Neural cell (in vitro differentiated cells): Measurements from ENCODE around the gene SKI. TPM values are rescaled to one million over a fixed set of nuclear protein-coding genes. Genes with fewer than 3 reads are reported as not detected.

Experiments
- H2AFZ ChIP-seq: fragments of 200-600, 300-800 bp; sonication (generic), shearing (Covaris generic); 2 replicates; pipeline ENCODE4 v1.6.0; 2014; ENCODE audit warnings: low read depth, mild to moderate bottlenecking, antibody characterized with exemption, low read length, moderate library complexity
- H3F3A ChIP-seq: fragments of 200-600 bp; shearing (Covaris generic); 2 replicates; pipeline ENCODE4 v1.6.1; 2016; ENCODE audit warnings: mild to moderate bottlenecking, moderate library complexity, mixed read lengths, antibody characterized with exemption, low read length; ENCODE audit not compliant: insufficient read depth, poor library complexity, severe bottlenecking
- H3K27ac ChIP-seq: fragments of 200-600, 300-800 bp; sonication (generic), shearing (Covaris generic); 2 replicates; pipeline ENCODE4 v1.5.1; 2014; ENCODE audit warnings: mild to moderate bottlenecking, low read length, moderate library complexity
- H3K27me3 ChIP-seq: fragments of 300-800, 200-600 bp; sonication (generic), shearing (Covaris generic); 2 replicates; pipeline ENCODE4 v1.6.0; 2014; ENCODE audit warnings: mild to moderate bottlenecking, low read depth, low read length, moderate library complexity; ENCODE audit not compliant: insufficient read depth
- H3K36me3 ChIP-seq: fragments of 300-800, 200-600 bp; sonication (generic), shearing (Covaris generic); 2 replicates; pipeline ENCODE4 v1.5.1; 2014; ENCODE audit warnings: mild to moderate bottlenecking, antibody characterized with exemption, low read length, moderate library complexity; ENCODE audit not compliant: insufficient read depth
- H3K4me2 ChIP-seq: fragments of 300-800, 200-600 bp; sonication (generic), shearing (Covaris generic); 2 replicates; pipeline ENCODE4 v1.6.0; 2014; ENCODE audit warnings: mild to moderate bottlenecking, low read length
- H3K4me3 ChIP-seq: fragments of 300-800, 200-600 bp; sonication (generic), shearing (Covaris generic); 2 replicates; pipeline ENCODE4 v1.5.1; 2014; ENCODE audit warnings: mild to moderate bottlenecking, low read length, moderate library complexity
- H3K79me2 ChIP-seq: fragments of 200-600 bp; shearing (Covaris generic); replicated peaks from 2 replicates; pipeline ENCODE4 v1.6.0; 2014; ENCODE audit warnings: mild to moderate bottlenecking, low read length, moderate library complexity; ENCODE audit not compliant: insufficient read depth
- H3K9ac ChIP-seq: fragments of 300-800, 200-600 bp; sonication (generic), shearing (Covaris generic); 2 replicates; pipeline ENCODE4 v1.6.1; 2016; ENCODE audit warnings: mild to moderate bottlenecking, low read length, mixed read lengths
- H3K9me2 ChIP-seq: fragments of 200-600 bp; shearing (Covaris generic); 2 replicates; pipeline ENCODE4 v1.6.1; 2016; ENCODE audit warnings: mild to moderate bottlenecking, low read length, mixed read lengths; ENCODE audit not compliant: insufficient read depth
- H3K9me3 ChIP-seq: fragments of 200-600, 300-800 bp; sonication (generic), shearing (Covaris generic); 2 replicates; pipeline ENCODE4 v1.6.1; 2016; ENCODE audit warnings: mild to moderate bottlenecking, mixed run types, low read length, moderate library complexity, mixed read lengths
- H4K20me1 ChIP-seq: fragments of 200-600 bp; shearing (Covaris generic); 2 replicates; pipeline ENCODE4 v1.6.1; 2016; ENCODE audit warnings: mild to moderate bottlenecking, mixed run types; ENCODE audit not compliant: insufficient read depth
- EP300 ChIP-seq: fragments of 450-650 bp; conservative IDR thresholded peaks from 2 replicates; pipeline ENCODE4 v1.6.1; 2014; ENCODE audit warnings: antibody characterized with exemption, mild to moderate bottlenecking, moderate library complexity; ENCODE audit not compliant: poor library complexity, severe bottlenecking
- EZH2 ChIP-seq: fragments of 200-600, 300-800 bp; shearing (Covaris generic), sonication (generic); IDR thresholded peaks from 2 replicates; pipeline ENCODE4 v1.6.1; 2014; ENCODE audit warnings: antibody characterized with exemption, low read length, borderline replicate concordance, mild to moderate bottlenecking; ENCODE audit not compliant: insufficient read depth, poor library complexity, severe bottlenecking
- MXI1 ChIP-seq: fragments of 450-650 bp; conservative IDR thresholded peaks from 2 replicates; pipeline ENCODE4 v1.6.1; 2014; ENCODE audit warnings: antibody characterized with exemption, mild to moderate bottlenecking; ENCODE audit not compliant: poor library complexity, severe bottlenecking
- POLR2AphosphoS5 ChIP-seq: IDR thresholded peaks from 2 replicates; pipeline ENCODE4 v1.6.1; 2012
- RAD21 ChIP-seq: fragments of 450-650 bp; conservative IDR thresholded peaks from 2 replicates; pipeline ENCODE4 v1.6.1; 2014; ENCODE audit warnings: antibody characterized with exemption, mild to moderate bottlenecking, moderate library complexity
- SMC3 ChIP-seq: fragments of 450-650 bp; conservative IDR thresholded peaks from 2 replicates; pipeline ENCODE4 v1.6.1; 2014; ENCODE audit warnings: antibody characterized with exemption, mild to moderate bottlenecking, moderate library complexity; ENCODE audit not compliant: poor library complexity
- TAF1 ChIP-seq: IDR thresholded peaks from 2 replicates; pipeline ENCODE4 v1.6.1; 2012; ENCODE audit warnings: low read depth
- polyA plus RNA-seq: library from polyadenylated mRNA; depleted of rRNA; stranded (reverse); fragments of >200 nt; gene quantifications from 2 replicates; pipeline ENCODE4 v1.2.3, GENCODE V29; 2014
- TF ChIP-seq, protein P1 (sequence below): IDR thresholded peaks from 2 replicates; pipeline ENCODE4 v1.6.1; 2012; ENCODE audit warnings: borderline replicate concordance
- TF ChIP-seq, protein P2 (sequence below): fragments of 450-650 bp; IDR thresholded peaks from 2 replicates; pipeline ENCODE4 v1.5.1; 2014; ENCODE audit warnings: antibody characterized with exemption, mild to moderate bottlenecking, moderate library complexity; ENCODE audit not compliant: poor library complexity, severe bottlenecking

Gene SKI
- polyA plus RNA-seq, 1 donor from 2014 or later: 4.1 TPM

DNA sequence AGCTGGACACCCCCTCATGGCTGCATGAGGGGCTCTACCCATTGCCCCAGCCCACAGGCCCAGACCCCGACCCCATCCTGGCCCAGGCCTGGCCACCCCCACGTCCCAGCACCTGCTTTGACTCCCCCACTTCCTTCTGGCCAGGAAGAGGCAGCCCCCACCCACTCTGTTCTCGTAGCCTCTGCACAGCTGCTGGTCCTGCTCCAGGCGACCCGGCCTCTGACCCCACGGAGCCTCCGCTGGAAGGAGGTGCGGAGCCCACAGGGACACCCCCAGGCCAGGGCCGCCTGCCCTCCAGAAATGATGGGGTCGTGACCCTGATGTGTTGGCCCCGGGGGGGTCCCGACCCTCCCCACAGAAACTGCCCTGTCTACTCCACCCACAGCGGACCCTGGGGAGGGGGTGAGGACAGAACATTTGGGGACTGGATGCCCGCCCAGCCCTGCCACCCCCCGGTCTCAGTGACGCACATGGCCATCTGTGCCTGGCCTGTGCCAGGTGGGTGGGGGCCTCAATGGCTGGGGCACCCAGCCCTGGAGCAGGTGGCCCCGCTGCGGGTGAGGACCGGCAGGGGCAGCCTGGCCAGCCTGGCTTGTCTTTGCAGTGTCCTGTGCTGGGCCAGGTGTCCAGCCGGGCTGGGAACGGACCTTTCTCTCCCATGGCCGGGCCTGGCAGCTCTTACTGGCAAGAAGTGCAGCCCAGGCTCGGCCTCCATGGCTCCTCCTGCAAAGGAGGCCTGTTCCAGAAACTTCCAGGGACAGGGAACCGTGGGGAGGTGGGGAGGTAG is 84.6 kb downstream of the SKI start:
- Histone ChIP-seq H3K9ac (no peak overlapping the region), H3K4me3 (no peak overlapping the region), H3K4me2 (no peak overlapping the region), H3K27ac (no peak overlapping the region), H3K36me3 (no peaks in the 10 kb centered on the region), H3K27me3 (no peaks in the 10 kb centered on the region), H3K9me2 (no peaks in the 10 kb centered on the region), H3F3A (no peaks in the 10 kb centered on the region), H4K20me1 (no peaks in the 10 kb centered on the region), H3K79me2 (no peaks in the 10 kb centered on the region), H3K9me3 (no peaks in the 10 kb centered on the region), H2AFZ (no peak overlapping the region)
- TF ChIP-seq RAD21: no peak
- no peak for TF ChIP-seq EP300

DNA sequence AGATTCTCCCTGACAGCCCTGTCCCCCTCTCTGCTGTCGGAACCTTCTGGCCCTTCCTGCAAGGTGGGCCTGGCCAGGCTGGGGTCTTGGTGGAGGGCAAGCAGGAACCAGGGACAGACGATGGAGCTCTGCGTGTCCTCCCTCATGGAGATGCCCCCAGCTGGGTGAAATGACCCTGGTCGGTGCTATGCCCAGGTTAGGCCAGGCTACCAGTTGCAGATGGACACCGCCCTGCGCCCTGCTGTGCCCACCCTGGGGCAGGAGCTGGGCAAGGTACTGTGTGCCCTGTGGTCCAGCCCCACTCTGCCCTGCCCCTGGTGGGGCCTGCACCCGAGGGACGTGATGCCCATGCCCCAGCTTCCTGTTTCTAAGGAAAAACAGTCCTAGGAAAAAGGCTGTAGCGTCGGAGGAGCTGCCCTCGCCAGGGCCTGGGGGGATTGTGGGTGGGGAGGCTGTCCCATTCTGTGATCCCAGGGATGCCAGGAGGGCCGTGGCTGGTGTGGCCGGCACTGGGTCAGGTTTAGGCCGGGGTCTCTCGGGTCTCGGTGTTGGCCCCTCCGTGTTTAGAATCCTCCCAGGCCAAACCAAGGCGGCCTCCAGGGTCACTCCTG is 85.6 kb downstream of the SKI start:
- Histone ChIP-seq H2AFZ (no peak overlapping the region), H3K36me3 (no peaks in the 10 kb centered on the region), H4K20me1 (no peaks in the 10 kb centered on the region), H3K4me3 (no peak overlapping the region), H3K9ac (no peak overlapping the region), H3K4me2 (no peak overlapping the region), H3K27ac (no peak overlapping the region), H3K27me3 (no peaks in the 10 kb centered on the region), H3K9me2 (no peaks in the 10 kb centered on the region), H3K79me2 (no peaks in the 10 kb centered on the region), H3F3A (peaks cover 5% of the 10 kb centered on the region), H3K9me3 (no peaks in the 10 kb centered on the region)
- TF ChIP-seq SMC3: no peak
- TF ChIP-seq, protein P1, sequence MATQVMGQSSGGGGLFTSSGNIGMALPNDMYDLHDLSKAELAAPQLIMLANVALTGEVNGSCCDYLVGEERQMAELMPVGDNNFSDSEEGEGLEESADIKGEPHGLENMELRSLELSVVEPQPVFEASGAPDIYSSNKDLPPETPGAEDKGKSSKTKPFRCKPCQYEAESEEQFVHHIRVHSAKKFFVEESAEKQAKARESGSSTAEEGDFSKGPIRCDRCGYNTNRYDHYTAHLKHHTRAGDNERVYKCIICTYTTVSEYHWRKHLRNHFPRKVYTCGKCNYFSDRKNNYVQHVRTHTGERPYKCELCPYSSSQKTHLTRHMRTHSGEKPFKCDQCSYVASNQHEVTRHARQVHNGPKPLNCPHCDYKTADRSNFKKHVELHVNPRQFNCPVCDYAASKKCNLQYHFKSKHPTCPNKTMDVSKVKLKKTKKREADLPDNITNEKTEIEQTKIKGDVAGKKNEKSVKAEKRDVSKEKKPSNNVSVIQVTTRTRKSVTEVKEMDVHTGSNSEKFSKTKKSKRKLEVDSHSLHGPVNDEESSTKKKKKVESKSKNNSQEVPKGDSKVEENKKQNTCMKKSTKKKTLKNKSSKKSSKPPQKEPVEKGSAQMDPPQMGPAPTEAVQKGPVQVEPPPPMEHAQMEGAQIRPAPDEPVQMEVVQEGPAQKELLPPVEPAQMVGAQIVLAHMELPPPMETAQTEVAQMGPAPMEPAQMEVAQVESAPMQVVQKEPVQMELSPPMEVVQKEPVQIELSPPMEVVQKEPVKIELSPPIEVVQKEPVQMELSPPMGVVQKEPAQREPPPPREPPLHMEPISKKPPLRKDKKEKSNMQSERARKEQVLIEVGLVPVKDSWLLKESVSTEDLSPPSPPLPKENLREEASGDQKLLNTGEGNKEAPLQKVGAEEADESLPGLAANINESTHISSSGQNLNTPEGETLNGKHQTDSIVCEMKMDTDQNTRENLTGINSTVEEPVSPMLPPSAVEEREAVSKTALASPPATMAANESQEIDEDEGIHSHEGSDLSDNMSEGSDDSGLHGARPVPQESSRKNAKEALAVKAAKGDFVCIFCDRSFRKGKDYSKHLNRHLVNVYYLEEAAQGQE: no peak
- TF ChIP-seq EZH2: no peak
- TF ChIP-seq, protein P2, sequence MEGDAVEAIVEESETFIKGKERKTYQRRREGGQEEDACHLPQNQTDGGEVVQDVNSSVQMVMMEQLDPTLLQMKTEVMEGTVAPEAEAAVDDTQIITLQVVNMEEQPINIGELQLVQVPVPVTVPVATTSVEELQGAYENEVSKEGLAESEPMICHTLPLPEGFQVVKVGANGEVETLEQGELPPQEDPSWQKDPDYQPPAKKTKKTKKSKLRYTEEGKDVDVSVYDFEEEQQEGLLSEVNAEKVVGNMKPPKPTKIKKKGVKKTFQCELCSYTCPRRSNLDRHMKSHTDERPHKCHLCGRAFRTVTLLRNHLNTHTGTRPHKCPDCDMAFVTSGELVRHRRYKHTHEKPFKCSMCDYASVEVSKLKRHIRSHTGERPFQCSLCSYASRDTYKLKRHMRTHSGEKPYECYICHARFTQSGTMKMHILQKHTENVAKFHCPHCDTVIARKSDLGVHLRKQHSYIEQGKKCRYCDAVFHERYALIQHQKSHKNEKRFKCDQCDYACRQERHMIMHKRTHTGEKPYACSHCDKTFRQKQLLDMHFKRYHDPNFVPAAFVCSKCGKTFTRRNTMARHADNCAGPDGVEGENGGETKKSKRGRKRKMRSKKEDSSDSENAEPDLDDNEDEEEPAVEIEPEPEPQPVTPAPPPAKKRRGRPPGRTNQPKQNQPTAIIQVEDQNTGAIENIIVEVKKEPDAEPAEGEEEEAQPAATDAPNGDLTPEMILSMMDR: no peak
- TF ChIP-seq RAD21: no peak
- TF ChIP-seq EP300: no peak
- no peak for TF ChIP-seq TAF1
- TF ChIP-seq POLR2AphosphoS5: no peak
- no peak for TF ChIP-seq MXI1
